Spleen (tissue), 11 donors: Measurements from ENCODE around the gene ZSCAN9. TPM values are rescaled to one million over a fixed set of nuclear protein-coding genes. Genes with fewer than 3 reads are reported as not detected.

Experiments
- DNase-seq: peaks from one replicate; pipeline ENCODE4 v3.0.0-alpha.2; 2020
- H3K27ac ChIP-seq, 8 donors: fragments of 200-600 bp; sonication (generic) in 7 of 8; 1 replicate in 4 of 8; 2 replicates in 4 of 8; pipeline versions ENCODE4 v1.5.0 to v1.8.0; 2016 to 2021; ENCODE audit warnings: inconsistent platforms in 4 of 8, mild to moderate bottlenecking in 4 of 8, moderate library complexity in 1 of 8
- H3K27me3 ChIP-seq, 7 donors: fragments of 200-600 bp; sonication (generic) in 6 of 7; replicated peaks in 1 of 7; 1 replicate in 4 of 7; 2 replicates in 3 of 7; pipeline versions ENCODE4 v1.5.0 to v1.8.0; 2016 to 2021; ENCODE audit warnings: inconsistent platforms in 3 of 7, mild to moderate bottlenecking in 1 of 7
- H3K36me3 ChIP-seq, 6 donors: fragments of 200-600 bp; sonication (generic) in 5 of 6; 1 replicate in 4 of 6; 2 replicates in 2 of 6; pipeline versions ENCODE4 v1.5.0 to v1.8.0; 2016 to 2021; ENCODE audit warnings: inconsistent platforms in 2 of 6
- H3K4me1 ChIP-seq, 6 donors: fragments of 200-600 bp; sonication (generic) in 5 of 6; 1 replicate in 3 of 6; 2 replicates in 3 of 6; pipeline versions ENCODE4 v1.5.0 to v1.8.0; 2016 to 2021; ENCODE audit warnings: inconsistent platforms in 3 of 6
- H3K4me3 ChIP-seq, 8 donors: fragments of 200-600 bp; sonication (generic) in 7 of 8; 1 replicate in 4 of 8; 2 replicates in 4 of 8; pipeline versions ENCODE4 v1.5.0 to v1.8.0; 2016 to 2021; ENCODE audit warnings: inconsistent platforms in 4 of 8, mild to moderate bottlenecking in 4 of 8, moderate library complexity in 2 of 8
- H3K9me3 ChIP-seq, 8 donors: fragments of 200-600 bp; sonication (generic) in 7 of 8; 1 replicate in 4 of 8; 2 replicates in 4 of 8; pipeline versions ENCODE4 v1.5.0 to v1.8.0; 2016 to 2021; ENCODE audit warnings: inconsistent platforms in 4 of 8
- CTCF ChIP-seq, 11 experiments: fragments of 200-600 bp in 7 of 11; fragments of 450-650 bp in 4 of 11; sonication (generic) in 4 of 11; IDR thresholded peaks in 8 of 11; conservative IDR thresholded peaks in 3 of 11; 1 replicate in 7 of 11; 2 replicates in 4 of 11; pipeline versions ENCODE4 v1.4.0 to v1.8.0; 2016 to 2021; ENCODE audit warnings: antibody characterized with exemption in 11 of 11, inconsistent platforms in 4 of 11, mild to moderate bottlenecking in 1 of 11
- POLR2A ChIP-seq, 3 donors: fragments of 450-650 bp; IDR thresholded peaks; one replicate each; pipeline ENCODE4 v1.5.1; 2017; ENCODE audit warnings: antibody characterized with exemption in 3 of 3, mild to moderate bottlenecking in 1 of 3
- POLR2AphosphoS5 ChIP-seq, 3 donors: sonication (generic); formaldehyde crosslinking; IDR thresholded peaks; one replicate each; pipeline ENCODE4 v1.5.1; 2017; ENCODE audit warnings: antibody characterized with exemption in 3 of 3
- WGBS, 5 donors: extraction: QIAGEN DNeasy Blood & Tissue Kit in 3 of 5; methylation state at CpG; one replicate each; pipeline versions ENCODE4 v1.1.5 to v1.1.7; 2013 to 2018; 5-methylcytosine and 5-hydroxymethylcytosine counted together
- intact Hi-C: fragments of 100-400 bp; cut with DNase I; formaldehyde crosslinking; loops from one replicate; pipeline ENCODE4 v1.15.0; 2023; ENCODE audit warnings: low total_unique reads
- polyA plus RNA-seq, 3 donors: library from polyadenylated mRNA; stranded (reverse); fragments of 200-250 nt; gene quantifications; one replicate each; pipeline ENCODE4 v1.2.1, GENCODE V29; 2013
- total RNA-seq, 7 donors: library from RNA; depleted of rRNA in 3 of 7; stranded (reverse); fragments of >200 nt in 3 of 7; fragmentation: NEBNext Ultra II Directional in 4 of 7; extraction: Animal tissue kit (Norgen Biotek cat#: 25700) in 4 of 7; gene quantifications; one replicate each; pipeline versions ENCODE4 v1.1.0 to v1.2.1, GENCODE V29; 2016 to 2021
- donor health status: healthy with polysubstance abuse.
- donor health status: DM: no; HTN: no; CAD: no; lungs with moderate emphysema.
- donor health status: DM: no; HTN: no; CAD: no.
- donor health status: Bipolar disorder and iron deficiency.
- donor health status: healthy.
- donor health status: DM: no; HTN: no; CAD: no.
- donor health status: DM: yes; HTN: yes; CAD: no.

ZSCAN9 gene
- total and polyA plus RNA-seq, 10 donors: 6.9 to 25.7 (median 14.2) TPM

DNA sequence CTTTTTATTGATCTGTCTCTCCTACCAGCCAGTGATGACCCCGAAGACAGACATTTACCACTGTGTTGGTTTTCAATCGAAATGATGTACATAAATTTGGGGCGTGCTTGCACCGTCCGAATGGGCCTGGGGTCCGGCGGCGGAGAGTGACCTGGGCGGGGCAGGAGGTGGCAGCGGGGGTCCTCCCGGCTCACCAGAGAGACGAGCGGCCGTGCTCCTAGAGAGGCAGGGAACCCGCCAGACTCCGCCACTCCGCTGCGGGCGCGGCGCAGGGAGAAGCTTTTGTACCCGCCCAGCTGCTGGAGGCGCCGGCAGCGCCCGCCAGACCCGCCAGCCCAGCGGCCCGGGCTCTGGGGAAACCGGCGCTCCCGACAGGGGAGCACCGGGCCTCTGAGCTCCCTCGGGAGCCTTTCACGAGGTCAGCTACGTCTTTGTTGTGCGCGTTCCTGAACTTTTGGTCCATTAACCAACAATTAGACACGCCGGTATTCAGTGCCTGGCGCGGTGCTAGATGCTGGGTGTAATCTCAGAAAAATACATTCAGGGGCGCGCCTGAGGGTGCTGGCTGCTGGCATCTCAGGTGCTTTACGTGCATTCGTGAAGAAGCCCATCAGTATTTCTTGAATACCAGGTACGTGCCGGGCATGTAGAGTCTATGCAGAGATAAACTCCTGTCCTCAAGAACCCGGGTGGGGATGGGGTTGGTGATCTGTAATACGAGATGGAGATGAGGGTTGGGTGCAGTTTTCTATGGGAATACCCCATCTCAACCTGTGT, 56.4 kb downstream of the ZSCAN9 start, which contains the start of gene PGBD1:
PGBD1 (plus strand) TSS at position 285 of the 777 bp plus-strand sequence. CDS start 2,242 bp downstream, outside the sequence.
- TF ChIP-seq CTCF (IDR thresholded peaks at IDR 0.05 in 8 of 11, conservative IDR thresholded peaks at IDR 0.05 in 3 of 11) (no peak), POLR2A (IDR thresholded peaks at IDR 0.05) (peak in 1 of 3 donors; percentile 19), POLR2AphosphoS5 (IDR thresholded peaks at IDR 0.05) (peak; percentile 53 to 80 (median 76))
- WGBS, 5 donors: 1 to 3% (median 1%) methylated on average over 38 to 50 of the region's 50 CpGs
- Histone ChIP-seq H3K27me3 (peaks cover 0 to 19% (median 0%) of the 10 kb centered on the region in 7 donors), H3K27ac (peak within 1 kb of the TSS in 6 of 8 donors; percentile 1 to 62 (median 42)), H3K36me3 (peaks cover 2 to 45% (median 14%) of the 10 kb centered on the region in 6 donors), H3K9me3 (peaks cover 0 to 6% (median 0%) of the 10 kb centered on the region in 8 donors), H3K4me3 (peak within 1 kb of the TSS; percentile 43 to 71 (median 54)), H3K4me1 (peaks cover 0 to 25% (median 17%) of the 10 kb centered on the region in 6 donors)
- DNase-seq: peak; percentile 91
- intact Hi-C loops: no loop called here

DNA sequence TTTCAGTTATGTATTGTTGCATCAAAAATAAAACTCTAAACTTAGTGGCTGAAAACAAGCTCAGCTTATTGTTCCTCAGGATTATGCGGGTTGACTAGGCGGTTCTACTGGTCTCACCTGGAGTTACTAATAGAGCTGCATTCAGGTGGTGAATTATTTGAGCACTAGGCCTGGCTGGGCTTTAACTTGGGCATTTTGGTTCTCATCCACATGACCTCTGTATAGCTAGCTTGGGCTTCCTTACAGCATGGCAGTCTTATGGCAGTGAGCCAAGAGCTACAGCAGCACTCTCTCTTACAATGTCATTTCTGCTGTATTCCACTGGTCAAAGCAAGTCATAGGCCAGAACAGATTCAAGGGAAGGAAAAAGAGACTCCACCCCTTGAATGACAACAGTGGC, 57.9 kb downstream of the ZSCAN9 start:
- WGBS, 5 donors: 87 to 100% (median 95%) methylated on average over 2 of the region's 2 CpGs
- TF ChIP-seq POLR2A (IDR thresholded peaks at IDR 0.05) (no peak), CTCF (IDR thresholded peaks at IDR 0.05 in 8 of 11, conservative IDR thresholded peaks at IDR 0.05 in 3 of 11) (no peak), POLR2AphosphoS5 (IDR thresholded peaks at IDR 0.05) (no peak)
- DNase-seq: no peak
- H3K27me3 ChIP-seq: peaks cover 0 to 19% (median 0%) of the 10 kb centered on the region in 7 donors
- peaks cover 0 to 44% (median 16%) of the 10 kb centered on the region in 6 donors for H3K36me3 ChIP-seq
- peaks cover 0 to 6% (median 0%) of the 10 kb centered on the region in 8 donors for H3K9me3 ChIP-seq
- intact Hi-C loops: no loop called here
- peaks cover 0 to 25% (median 17%) of the 10 kb centered on the region in 6 donors for H3K4me1 ChIP-seq
- H3K4me3 ChIP-seq: no peak overlapping the region
- no peak overlapping the region for H3K27ac ChIP-seq

Other genes starting within 250 kb of the ZSCAN9 start
- 1 to 10 TPM in 4 of 7 donors, under 1 TPM in 3; 0.60 to 2.0 (median 1.0) TPM for gene ZNF165, start 144.7 kb upstream of the ZSCAN9 start, total RNA-seq
- 1 to 10 TPM in 2 of 3 donors, under 1 TPM in 1; 0.77 to 1.9 (median 1.3) TPM for gene ZNF165, start 144.7 kb upstream of the ZSCAN9 start, polyA plus RNA-seq
- gene ZSCAN16, start 100.7 kb upstream of the ZSCAN9 start, total RNA-seq: 10 to 100 TPM in 2 of 7 donors, 1 to 10 TPM in 5; 6.2 to 11.7 (median 8.4) TPM
- 10 to 100 TPM in 1 of 3 donors, 1 to 10 TPM in 2; 8.6 to 11.1 (median 8.8) TPM for gene ZSCAN16, start 100.7 kb upstream of the ZSCAN9 start, polyA plus RNA-seq
- gene ZKSCAN8, start 83.4 kb upstream of the ZSCAN9 start, total RNA-seq: 10 to 100 TPM; 22.2 to 33.0 (median 28.6) TPM
- gene ZKSCAN8, start 83.4 kb upstream of the ZSCAN9 start, polyA plus RNA-seq: 1 to 10 TPM; 3.1 to 4.4 (median 3.4) TPM
- 10 to 100 TPM in 6 of 7 donors, 1 to 10 TPM in 1; 8.5 to 13.7 (median 12.5) TPM for gene ZKSCAN4, start 27.0 kb downstream of the ZSCAN9 start, total RNA-seq
- gene ZKSCAN4, start 27.0 kb downstream of the ZSCAN9 start, polyA plus RNA-seq: 1 to 10 TPM; 5.2 to 8.0 (median 6.8) TPM
- gene NKAPL, start 34.0 kb downstream of the ZSCAN9 start, total RNA-seq: 1 to 10 TPM in 4 of 7 donors, under 1 TPM in 3; 0.64 to 3.1 (median 1.4) TPM
- 1 to 10 TPM; 1.2 to 1.7 (median 1.4) TPM for gene NKAPL, start 34.0 kb downstream of the ZSCAN9 start, polyA plus RNA-seq
- 10 to 100 TPM; 14.4 to 46.3 (median 26.6) TPM for gene ZSCAN26, start 41.9 kb downstream of the ZSCAN9 start, total RNA-seq
- gene ZSCAN26, start 41.9 kb downstream of the ZSCAN9 start, polyA plus RNA-seq: 10 to 100 TPM in 2 of 3 donors, 1 to 10 TPM in 1; 9.5 to 12.8 (median 12.4) TPM
- 1 to 10 TPM; 2.7 to 7.8 (median 4.5) TPM for gene PGBD1, start 56.3 kb downstream of the ZSCAN9 start, total RNA-seq
- 1 to 10 TPM; 1.6 to 3.1 (median 2.4) TPM for gene PGBD1, start 56.3 kb downstream of the ZSCAN9 start, polyA plus RNA-seq
- 10 to 100 TPM in 1 of 7 donors, 1 to 10 TPM in 6; 2.8 to 13.7 (median 4.2) TPM for gene ZSCAN31, start 110.9 kb downstream of the ZSCAN9 start, total RNA-seq
- gene ZSCAN31, start 110.9 kb downstream of the ZSCAN9 start, polyA plus RNA-seq: 1 to 10 TPM; 1.2 to 2.5 (median 1.7) TPM
- 1 to 10 TPM; 4.9 to 8.4 (median 7.1) TPM for gene ZKSCAN3, start 124.7 kb downstream of the ZSCAN9 start, total RNA-seq
- 1 to 10 TPM; 1.0 to 2.2 (median 1.6) TPM for gene ZKSCAN3, start 124.7 kb downstream of the ZSCAN9 start, polyA plus RNA-seq
- 10 to 100 TPM in 1 of 7 donors, 1 to 10 TPM in 6; 6.6 to 10.3 (median 8.8) TPM for gene ZSCAN12, start 174.5 kb downstream of the ZSCAN9 start, total RNA-seq
- gene ZSCAN12, start 174.5 kb downstream of the ZSCAN9 start, polyA plus RNA-seq: 1 to 10 TPM; 1.8 to 3.1 (median 2.4) TPM
- 1 to 10 TPM; 1.4 to 4.6 (median 2.5) TPM for gene ZSCAN23, start 218.2 kb downstream of the ZSCAN9 start, total RNA-seq
- gene ZSCAN23, start 218.2 kb downstream of the ZSCAN9 start, polyA plus RNA-seq: under 1 TPM in 2 of 3 donors, not detected in 1; 0.14 to 0.32 TPM